Ovary (tissue), 9 donors: ENCODE data around the gene GPR85. TPM values are rescaled to one million over a fixed set of nuclear protein-coding genes. Genes with fewer than 3 reads are reported as not detected.

Source experiments
- polyA plus RNA-seq, 2 donors: library from polyadenylated mRNA; stranded (reverse); fragments of 200-250 nt in 1 of 2; fragments of 350-450 nt in 1 of 2; fragmentation: Illumina TruSeq in 1 of 2; extraction: RNeasy Lipid Tissue Mini Kit (QIAGEN cat#74804) in 1 of 2; gene quantifications; one replicate each; pipeline ENCODE4 v1.2.3, GENCODE V29; 2013 to 2014
- total RNA-seq, 7 donors: library from RNA; depleted of rRNA in 2 of 7; stranded (reverse); fragments of >200 nt in 2 of 7; fragmentation: NEBNext Ultra II Directional in 3 of 7; extraction: Animal tissue kit (Norgen Biotek cat#: 25700) in 3 of 7; gene quantifications; one replicate each; pipeline versions ENCODE4 v1.1.0 to v1.2.4, GENCODE V29; 2016 to 2023
- donor health status: DM: no; HTN: no; CAD: no; lungs with moderate emphysema.
- donor health status: DM: no; HTN: no; CAD: no.
- donor health status: Bipolar disorder and iron deficiency.
- donor health status: DM: yes; HTN: yes; CAD: no.
- donor health status: DM: no; HTN: no; CAD: no.
- donor health status: DM: yes; HTN: yes; CAD: no.

GPR85 gene
- total and polyA plus RNA-seq, 9 donors: 0.08 to 1.1 (median 0.38) TPM; not detected in 1

Other genes with a start within 250 kb of the GPR85 start
- gene SMIM30, start 31.7 kb upstream of the GPR85 start, total RNA-seq: 10 to 100 TPM; 19.1 to 30.8 (median 26.3) TPM
- gene SMIM30, start 31.7 kb upstream of the GPR85 start, polyA plus RNA-seq: 10 to 100 TPM; 32.8 to 47.7 TPM